IPS-11a (cell line): ENCODE measurements around the gene CSTPP1.

ENCODE experiments used
- H3K4me3 ChIP-seq: one replicate; pipeline ENCODE4 v1.5.1; 2013; ENCODE audit warnings: low read depth, low read length, control low read depth

Gene CSTPP1

DNA sequence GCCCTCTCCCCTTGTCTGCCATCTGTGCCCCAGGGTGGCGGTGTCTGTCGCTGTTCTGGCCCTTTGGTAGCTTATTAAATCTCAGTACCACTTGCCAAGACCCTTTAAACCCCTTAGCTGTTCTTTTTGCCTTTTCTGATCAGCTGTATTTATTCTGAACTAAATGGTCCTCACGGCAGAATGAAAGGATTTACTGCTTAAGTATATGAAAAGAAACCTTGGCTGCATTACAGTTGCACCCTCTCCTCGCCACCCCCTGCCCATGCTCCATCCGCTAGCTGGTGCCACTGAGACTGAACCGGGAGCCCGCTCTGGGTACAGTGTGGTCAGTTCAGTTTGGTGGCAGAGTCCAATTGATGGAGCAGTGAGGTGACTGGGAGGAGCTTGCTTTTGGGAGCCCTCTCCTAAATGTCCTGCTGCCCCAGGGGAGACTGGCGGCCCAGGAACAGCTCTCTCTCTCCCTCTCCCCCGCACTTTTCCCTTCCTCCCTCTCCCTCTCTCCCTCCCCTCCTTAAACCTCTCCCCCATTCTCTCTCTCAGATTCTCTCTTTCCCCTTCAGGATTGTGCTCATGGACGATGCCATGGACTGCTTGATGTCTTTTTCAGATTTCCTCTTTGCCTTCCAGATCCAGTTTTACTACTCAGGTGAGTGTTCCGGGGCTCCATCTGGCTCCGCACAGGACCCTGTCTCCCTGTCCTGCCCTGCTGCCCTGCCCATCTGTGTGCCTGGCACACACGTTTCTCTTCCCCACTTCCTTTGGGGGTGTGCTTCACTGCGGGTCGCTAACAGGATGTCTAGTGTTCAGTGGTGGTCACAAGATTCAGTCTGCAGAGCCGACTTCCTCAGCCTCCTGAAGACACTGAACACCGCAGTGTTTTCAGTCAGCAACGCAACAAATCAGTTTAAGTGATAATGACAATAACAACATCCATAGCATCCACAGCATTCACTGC lies 218.3 kb downstream of the CSTPP1 start:
- no peak overlapping the region for H3K4me3 ChIP-seq

DNA sequence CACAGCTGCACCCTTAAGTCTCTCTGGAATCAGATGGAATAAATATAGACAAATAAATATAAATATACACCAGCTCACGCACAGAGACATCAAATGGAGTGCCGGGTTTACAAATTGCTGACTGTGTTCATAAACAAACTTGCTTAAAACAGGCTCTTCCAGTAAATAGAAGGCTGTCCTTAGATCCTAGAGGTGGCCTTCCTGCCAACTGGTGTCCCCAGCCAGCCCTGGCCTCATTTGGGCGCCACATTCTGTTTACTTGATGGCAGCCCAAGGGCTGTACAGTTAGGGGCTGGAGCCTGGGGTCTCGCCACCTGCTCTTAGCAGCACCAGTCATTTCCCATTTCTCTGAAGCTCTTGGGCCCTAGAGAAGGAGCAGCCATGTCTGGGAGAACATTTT lies 219.3 kb downstream of the CSTPP1 start:
- H3K4me3 ChIP-seq, result no peak overlapping the region

GRCh38 chr11:47156333-47156732 lies 219.8 kb downstream of the CSTPP1 start:
- H3K4me3 ChIP-seq, result no peak overlapping the region

GRCh38 chr11:47156951-47157350 lies 220.4 kb downstream of the CSTPP1 start:
- no peak overlapping the region for H3K4me3 ChIP-seq

- H3K4me3 ChIP-seq, result no peak overlapping the region
Measured at GRCh38 chr11:47157805-47158204, 221.2 kb downstream of the CSTPP1 start.

GRCh38 chr11:47158242-47158641 lies 221.7 kb downstream of the CSTPP1 start:
- H3K4me3 ChIP-seq, result no peak overlapping the region

- no peak overlapping the region for H3K4me3 ChIP-seq
Measured at GRCh38 chr11:47160753-47161133, 224.2 kb downstream of the CSTPP1 start.

- H3K4me3 ChIP-seq, result no peak overlapping the region
Measured at GRCh38 chr11:47161134-47161854, 224.7 kb downstream of the CSTPP1 start.

DNA sequence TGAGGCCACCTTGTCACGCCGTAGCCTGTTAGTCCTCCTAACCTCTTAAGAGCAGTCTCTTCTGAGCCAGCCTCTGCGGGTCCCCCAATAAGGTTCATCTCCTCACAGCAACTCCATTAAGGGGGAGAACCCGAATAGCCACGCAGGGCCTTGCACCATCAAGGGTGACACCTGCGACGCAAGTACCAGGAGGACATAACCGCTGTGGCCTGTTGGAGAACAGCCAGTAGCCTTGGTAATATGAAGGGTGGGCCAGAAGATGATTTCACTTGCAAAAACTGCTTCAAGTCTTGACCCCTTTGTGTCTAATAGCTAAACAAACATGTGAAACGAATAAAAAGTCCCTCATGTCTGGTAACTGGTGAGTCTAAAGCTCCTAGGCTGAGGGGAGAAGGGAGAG lies 225.3 kb downstream of the CSTPP1 start:
- H3K4me3 ChIP-seq, result no peak overlapping the region

DNA sequence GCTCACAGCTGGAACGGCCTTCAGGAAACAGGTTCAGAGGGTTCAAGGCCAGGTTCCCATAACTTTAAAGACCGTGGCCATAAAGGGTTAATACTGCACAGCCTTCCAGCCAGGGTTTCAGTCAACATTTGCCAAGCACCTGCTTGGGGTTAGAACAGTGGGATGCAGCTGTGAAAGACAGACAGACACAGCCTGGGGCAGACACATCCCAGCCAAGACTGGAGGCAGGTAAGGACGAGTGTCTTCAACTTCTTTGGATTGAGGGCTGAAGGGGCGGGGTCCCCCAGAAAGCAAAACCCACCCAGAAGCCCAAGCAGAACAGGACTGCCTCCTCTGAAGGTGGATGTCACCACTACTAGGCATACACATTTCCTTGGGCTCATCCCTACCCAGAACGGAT lies 225.9 kb downstream of the CSTPP1 start:
- H3K4me3 ChIP-seq, result no peak overlapping the region

DNA sequence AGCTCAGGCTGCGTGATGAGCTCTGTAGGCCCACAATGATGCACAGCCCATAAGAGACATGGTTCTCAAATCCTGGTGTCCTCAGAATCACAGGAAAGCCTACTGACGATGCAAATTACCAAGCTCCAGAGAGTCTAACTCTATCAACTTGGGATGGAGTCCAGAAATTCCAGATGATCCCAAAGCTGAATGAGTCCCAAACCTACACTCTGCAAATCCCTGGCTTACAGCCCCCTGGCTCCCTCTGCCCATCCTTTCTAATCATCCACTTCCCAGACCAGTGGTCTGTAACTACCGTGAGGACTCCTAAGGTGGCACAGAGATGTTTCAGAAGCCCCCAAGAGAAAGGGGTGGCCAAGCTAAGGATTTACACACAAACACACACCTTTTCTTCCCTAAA lies 226.6 kb downstream of the CSTPP1 start:
- H3K4me3 ChIP-seq, result no peak overlapping the region

DNA sequence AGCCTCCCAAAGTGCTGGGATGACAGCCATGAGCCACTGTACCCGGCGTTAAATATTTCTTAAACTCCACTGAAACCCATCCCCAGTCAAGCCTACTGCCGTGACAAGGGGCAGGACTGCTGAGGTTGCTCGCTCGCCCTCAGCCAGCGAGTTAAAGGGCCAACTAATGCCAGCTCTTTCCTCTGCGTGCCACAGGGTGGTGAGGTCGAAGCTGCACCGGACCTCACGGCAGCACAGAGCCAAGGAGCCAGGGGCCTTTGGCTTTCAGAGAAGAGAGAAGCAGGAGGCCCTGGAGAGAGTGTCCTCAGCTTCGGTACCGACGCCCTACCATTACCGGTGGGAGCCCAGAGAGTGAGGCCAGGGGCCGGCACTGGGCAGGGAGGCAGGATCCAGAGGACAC lies 227.3 kb downstream of the CSTPP1 start:
- H3K4me3 ChIP-seq, result no peak overlapping the region

DNA sequence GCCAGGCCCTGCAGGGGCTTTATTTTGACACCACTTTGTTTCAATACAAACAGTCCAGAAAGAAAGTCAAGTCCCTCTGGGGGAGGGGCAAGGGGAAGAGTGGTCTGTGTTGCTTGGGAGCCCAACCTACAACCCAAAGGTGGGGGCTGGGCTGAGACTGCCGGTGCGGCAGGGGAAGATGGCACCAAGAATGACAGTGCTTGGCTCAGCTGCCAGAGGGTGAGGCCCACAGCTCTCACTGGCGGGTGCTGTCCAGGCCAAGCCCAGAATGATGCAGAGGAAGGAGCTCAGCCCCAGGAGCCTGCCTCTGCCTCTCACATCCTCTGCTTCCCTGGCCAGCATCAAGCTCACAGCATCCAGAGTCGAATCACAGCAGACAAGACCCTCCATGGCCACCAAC lies 227.8 kb downstream of the CSTPP1 start:
- no peak overlapping the region for H3K4me3 ChIP-seq

GRCh38 chr11:47165253-47165840 lies 228.8 kb downstream of the CSTPP1 start:
- H3K4me3 ChIP-seq, result no peak overlapping the region

- no peak overlapping the region for H3K4me3 ChIP-seq
Measured at GRCh38 chr11:47166368-47166767, 229.8 kb downstream of the CSTPP1 start.

- H3K4me3 ChIP-seq, result no peak overlapping the region
Measured at GRCh38 chr11:47171061-47171838, 234.7 kb downstream of the CSTPP1 start.

- H3K4me3 ChIP-seq, result no peak overlapping the region
Measured at GRCh38 chr11:47171856-47172255, 235.3 kb downstream of the CSTPP1 start.

GRCh38 chr11:47172740-47173336 lies 236.3 kb downstream of the CSTPP1 start:
- no peak overlapping the region for H3K4me3 ChIP-seq

DNA sequence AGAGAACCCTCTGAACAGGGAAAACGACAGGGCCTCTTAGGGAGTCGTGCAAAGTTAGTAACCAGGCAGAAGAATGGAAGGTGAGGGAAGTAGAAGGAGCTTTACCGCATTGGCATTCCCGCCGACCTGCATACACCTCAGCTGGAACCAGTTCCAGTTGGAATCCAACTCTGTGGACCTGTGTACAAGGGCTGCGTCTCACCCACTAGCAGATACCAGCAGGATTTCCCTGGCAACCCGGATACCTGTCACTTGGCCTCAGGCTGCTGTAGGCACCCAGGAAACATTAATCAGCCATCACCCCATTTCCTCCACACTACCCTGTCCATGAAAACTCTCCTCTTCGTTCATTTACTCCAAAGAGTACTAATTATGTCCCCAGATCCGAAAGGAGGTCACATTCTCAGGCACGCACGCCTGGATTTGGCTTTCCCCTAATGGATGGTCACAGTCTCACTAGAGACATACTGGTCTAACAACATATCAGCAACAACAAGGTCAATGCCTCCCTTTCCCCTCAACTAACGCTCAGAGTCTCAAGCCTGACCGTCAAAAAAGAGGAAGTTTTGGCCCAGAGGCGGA lies 239.3 kb downstream of the CSTPP1 start:
- peak overlapping the region; percentile 95 for H3K4me3 ChIP-seq
